GM19452 (cell line): ENCODE results near the gene DENND5B.
"Not testable (repeated sequence)": the region's sequence is repeated elsewhere in the genome, so short reads cannot be mapped to it uniquely, and the experiment has no call there.

Experiments used
- ATAC-seq: cut with Tn5 transposase; IDR thresholded peaks from one replicate; pipeline ENCODE4 v1.9.1; 2021; ENCODE audit not compliant: unreplicated experiment

DENND5B gene

GRCh38 chr12:31388713-31389112 is 202.2 kb downstream of the DENND5B start:
- ATAC-seq = no peak

DNA sequence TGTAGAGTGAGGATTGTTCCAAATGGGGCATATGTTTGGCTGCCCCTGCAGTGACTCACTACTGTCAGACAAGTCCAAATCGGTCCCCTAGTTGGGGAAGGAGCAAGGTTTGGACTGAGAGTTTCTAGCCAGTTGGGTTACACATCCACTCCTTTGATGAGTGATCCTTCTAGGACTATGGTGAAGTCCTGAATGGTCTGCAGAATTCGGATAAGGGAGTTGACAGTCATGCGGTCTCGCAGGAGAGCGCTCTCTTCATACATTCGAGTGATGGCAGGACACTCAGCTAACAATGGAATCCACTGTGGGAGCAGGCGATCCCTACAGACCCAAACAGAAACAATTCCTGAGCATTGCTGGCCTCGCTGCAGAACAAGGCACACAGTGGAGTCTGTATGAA is 203.5 kb downstream of the DENND5B start:
- no peak for ATAC-seq

GRCh38 chr12:31387011-31387410 is 203.9 kb downstream of the DENND5B start:
- no peak for ATAC-seq

GRCh38 chr12:31386364-31386777 is 204.6 kb downstream of the DENND5B start:
- no peak for ATAC-seq

GRCh38 chr12:31377210-31377609 is 213.7 kb downstream of the DENND5B start:
- ATAC-seq = not testable (repeated sequence)

GRCh38 chr12:31375422-31375821 is 215.5 kb downstream of the DENND5B start:
- ATAC-seq = not testable (repeated sequence)

- ATAC-seq = no peak
These were observed 219.7 kb downstream of the DENND5B start for GRCh38 chr12:31371256-31371620.

GRCh38 chr12:31370531-31371255 is 220.2 kb downstream of the DENND5B start:
- ATAC-seq = no peak

- ATAC-seq = no peak
These were observed 221.0 kb downstream of the DENND5B start for GRCh38 chr12:31369712-31370521.

- no peak for ATAC-seq
These were observed 222.1 kb downstream of the DENND5B start for GRCh38 chr12:31368666-31369361.

GRCh38 chr12:31366104-31366621 is 224.8 kb downstream of the DENND5B start:
- ATAC-seq = no peak

GRCh38 chr12:31363831-31364230 is 227.1 kb downstream of the DENND5B start:
- ATAC-seq = no peak

DNA sequence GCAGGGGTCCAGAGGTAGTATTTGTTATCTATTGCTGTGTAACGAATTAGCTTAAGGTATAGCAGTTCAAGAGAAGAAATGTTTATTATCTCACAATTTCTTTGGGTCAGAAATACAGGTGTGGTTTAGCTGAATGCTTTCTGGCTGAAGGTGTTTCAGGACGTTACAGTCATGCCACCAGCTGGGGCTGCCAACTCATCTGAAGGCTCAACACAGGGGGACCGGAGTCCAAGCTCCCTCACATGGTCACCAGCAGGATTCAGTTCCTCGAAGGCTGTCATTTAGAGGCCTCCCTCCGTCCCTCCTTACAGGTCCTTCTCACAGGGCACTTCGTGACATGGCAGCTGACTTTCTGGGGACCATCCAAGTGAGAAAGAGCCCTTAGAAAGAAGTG is 227.5 kb downstream of the DENND5B start:
- ATAC-seq = no peak

GRCh38 chr12:31362759-31363415 is 228.0 kb downstream of the DENND5B start:
- peak; percentile 75 for ATAC-seq

DNA sequence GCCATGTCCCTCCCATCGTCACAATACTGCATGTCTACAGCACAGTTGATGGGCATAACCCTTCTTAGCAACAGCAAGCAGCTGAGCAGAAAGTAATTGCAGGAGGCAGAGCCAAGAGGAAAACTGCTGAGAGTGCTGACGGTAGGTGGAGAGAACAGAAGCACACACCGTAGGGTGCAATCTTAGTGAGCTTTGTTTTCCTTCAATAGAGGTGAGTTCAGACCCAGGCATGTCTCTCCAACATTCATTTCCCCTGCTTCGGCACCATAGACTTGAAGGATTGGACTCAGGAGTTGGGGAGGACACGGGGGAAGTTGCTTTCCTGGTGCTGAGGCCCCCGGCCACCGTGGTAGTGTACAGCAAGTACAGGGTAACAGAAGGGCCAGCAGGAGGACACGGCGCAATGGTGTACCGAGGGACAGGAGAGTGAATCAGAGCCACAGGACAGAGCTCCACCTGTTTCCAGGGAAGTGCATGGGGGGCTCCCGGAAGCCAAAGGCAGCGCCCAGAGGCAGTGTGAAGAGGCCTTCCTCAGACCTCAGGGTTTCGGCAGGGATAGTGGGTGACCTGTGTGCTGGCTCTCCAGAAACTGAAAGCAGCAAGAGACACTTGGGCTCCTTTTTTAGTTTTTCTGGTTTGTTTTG is 228.7 kb downstream of the DENND5B start:
- ATAC-seq = peak; percentile 28

- ATAC-seq = no peak
These were observed 229.2 kb downstream of the DENND5B start for GRCh38 chr12:31361730-31362114.

DNA sequence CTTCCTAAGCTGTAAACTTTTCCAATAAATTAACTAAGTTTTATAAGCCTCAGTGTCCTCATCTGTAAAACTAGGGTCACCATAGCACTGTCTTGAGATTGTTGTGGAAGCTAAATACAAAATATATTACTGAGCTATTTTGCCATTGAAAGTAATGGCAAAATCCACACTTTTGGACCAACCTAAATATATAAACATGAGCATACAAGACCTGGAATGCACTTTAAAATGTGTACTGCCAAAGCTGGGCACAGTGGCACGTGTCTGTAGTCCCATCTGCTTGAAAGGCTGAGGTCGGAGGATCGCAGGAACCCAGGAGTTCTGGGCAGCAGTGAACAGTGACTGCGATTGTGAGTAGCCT is 235.2 kb downstream of the DENND5B start:
- ATAC-seq = no peak

- ATAC-seq = no peak
These were observed 236.9 kb downstream of the DENND5B start for GRCh38 chr12:31353750-31354708.

DNA sequence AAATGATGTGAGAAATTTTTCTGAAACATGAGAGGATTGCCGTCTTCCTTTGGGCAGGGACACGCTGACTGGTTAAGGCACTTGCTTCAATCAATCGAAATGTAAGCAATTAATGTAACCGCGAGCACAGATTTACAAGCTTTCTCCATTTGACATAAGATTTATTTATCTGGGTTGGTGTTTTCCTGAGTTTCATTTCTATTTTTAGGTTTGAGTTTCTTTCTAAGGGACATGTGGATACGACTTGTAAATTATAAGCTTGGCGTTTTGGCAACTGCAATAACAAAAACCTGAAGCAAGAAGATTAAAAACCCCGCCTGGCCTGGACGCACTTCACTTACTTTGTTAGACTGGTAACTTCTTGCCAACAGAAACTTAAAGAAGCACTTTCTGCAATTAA is 244.7 kb downstream of the DENND5B start:
- ATAC-seq = no peak
